Measurements from ENCODE around the gene ZMIZ2.

GRCh38 chr7:44791278-44792219 is 42.9 kb downstream of the ZMIZ2 start:
- no peak for TF ChIP-seq FOXA1 (IDR thresholded peaks at IDR 0.05)
- TF ChIP-seq CTCF (IDR thresholded peaks at IDR 0.05; ENCODE audit: low read depth, low read length, missing input control), result no peak
- no peak for TF ChIP-seq REST (IDR thresholded peaks at IDR 0.05)
- TF ChIP-seq HNF4A (conservative IDR thresholded peaks at IDR 0.05), result no peak
- no peak for TF ChIP-seq RAD21 (IDR thresholded peaks at IDR 0.05)
